H1 (cell line): ENCODE data around the gene NDUFB8. TPM values are rescaled to one million over a fixed set of nuclear protein-coding genes. Genes with fewer than 3 reads are reported as not detected.

Experiments used
- CTCF ChIA-PET: fragments of 300-600 bp; sonication (Branson Sonifier 250); formaldehyde crosslinking; loops from one replicate; lab custom pipeline; 2021; ENCODE audit not compliant: partially characterized antibody; lab: Charles Lee
- POLR2A ChIA-PET: fragments of 300-600 bp; sonication (Branson Sonifier 250); formaldehyde crosslinking; loops from one replicate; lab custom pipeline; 2021; ENCODE audit warnings: inconsistent platforms; ENCODE audit not compliant: partially characterized antibody; lab: Charles Lee
- DNase-seq, 2 experiments: peaks; one replicate each; pipeline versions ENCODE4 v3.0.0 to v3.0.0-alpha.2; 2010 to 2022; ENCODE audit warnings: low spot score in 2 of 2, low read depth in 1 of 2, mixed read lengths in 1 of 2
- FAIRE-seq: peaks from 2 replicates; lab custom pipeline; 2011; peaks lifted over from hg19 to GRCh38; lab: Jason Lieb, UNC
- H2AFZ ChIP-seq: 2 replicates; pipeline ENCODE4 v1.8.1; 2012; ENCODE audit warnings: low read length, inconsistent platforms
- H2AK5ac ChIP-seq: 2 replicates; pipeline ENCODE4 v1.6.1; 2013; ENCODE audit warnings: low read depth, low read length
- H2BK120ac ChIP-seq: replicated peaks from 2 replicates; pipeline ENCODE3; 2013; ENCODE audit warnings: low read depth, low read length, inconsistent platforms
- H2BK12ac ChIP-seq: 2 replicates; pipeline ENCODE4 v1.6.1; 2013; ENCODE audit warnings: low read depth, low read length
- H2BK15ac ChIP-seq: 2 replicates; pipeline ENCODE4 v1.6.1; 2013; ENCODE audit warnings: low read length
- H2BK20ac ChIP-seq: 2 replicates; pipeline ENCODE4 v1.6.1; 2013; ENCODE audit warnings: low read length
- H2BK5ac ChIP-seq: 2 replicates; pipeline ENCODE4 v1.6.1; 2013; ENCODE audit warnings: low read depth, low read length
- H3K14ac ChIP-seq: 2 replicates; pipeline ENCODE4 v1.6.1; 2013; ENCODE audit warnings: inconsistent platforms; ENCODE audit not compliant: insufficient read length
- H3K18ac ChIP-seq: 2 replicates; pipeline ENCODE4 v1.6.1; 2013; ENCODE audit warnings: low read length; ENCODE audit errors: extremely low read depth
- H3K23ac ChIP-seq: 2 replicates; pipeline ENCODE4 v1.6.1; 2013; ENCODE audit warnings: inconsistent platforms; ENCODE audit not compliant: insufficient read length
- H3K23me2 ChIP-seq: 2 replicates; pipeline ENCODE4 v1.6.1; 2013; ENCODE audit warnings: low read depth, low read length
- H3K27ac ChIP-seq: 2 replicates; pipeline ENCODE4 v1.6.1; 2011; ENCODE audit warnings: low read depth, low read length, inconsistent platforms
- H3K27me3 ChIP-seq, 4 experiments: replicated peaks in 1 of 4; 1 replicate in 1 of 4; 2 replicates in 3 of 4; pipeline versions ENCODE4 v1.6.1 to v1.8.1; 2011 to 2013; ENCODE audit warnings: low read length in 3 of 4, mild to moderate bottlenecking in 3 of 4, inconsistent platforms in 2 of 4, mixed read lengths in 2 of 4, moderate library complexity in 1 of 4; ENCODE audit not compliant: control insufficient read depth in 3 of 4, insufficient read depth in 3 of 4; ENCODE audit errors: extremely low read depth in 1 of 4
- H3K36me3 ChIP-seq, 4 experiments: 2 replicates each; pipeline versions ENCODE4 v1.6.1 to v1.8.1; 2011 to 2013; ENCODE audit warnings: mild to moderate bottlenecking in 4 of 4, low read length in 3 of 4, moderate library complexity in 2 of 4, control low read depth in 1 of 4, inconsistent platforms in 1 of 4; ENCODE audit not compliant: insufficient read depth in 4 of 4, control insufficient read depth in 2 of 4
- H3K4ac ChIP-seq: replicated peaks from 2 replicates; pipeline ENCODE3; 2013; ENCODE audit warnings: low read length, low read depth, mixed read lengths, inconsistent platforms; ENCODE audit not compliant: insufficient read length
- H3K4me1 ChIP-seq, 4 experiments: replicated peaks in 1 of 4; 1 replicate in 1 of 4; 2 replicates in 3 of 4; pipeline versions ENCODE4 v1.6.1 to v1.8.1; 2011 to 2013; ENCODE audit warnings: low read length in 3 of 4, inconsistent platforms in 2 of 4, mixed read lengths in 1 of 4; ENCODE audit not compliant: insufficient read depth in 4 of 4, control insufficient read depth in 3 of 4
- H3K4me2 ChIP-seq, 2 experiments: 2 replicates each; pipeline versions ENCODE4 v1.6.1 to v1.8.1; 2011 to 2013; ENCODE audit warnings: low read depth in 2 of 2, low read length in 2 of 2, control low read depth in 1 of 2, inconsistent platforms in 1 of 2, mild to moderate bottlenecking in 1 of 2; ENCODE audit not compliant: insufficient read depth in 1 of 2
- H3K4me3 ChIP-seq, 4 experiments: fragments of 200-600, 300-600 bp in 1 of 4; sonication (generic), shearing (Covaris generic), sonication (Bioruptor Twin) in 1 of 4; 2 replicates each; pipeline versions ENCODE4 v1.5.1 to v1.8.1; 2011 to 2016; ENCODE audit warnings: low read length in 4 of 4, low read depth in 3 of 4, control low read depth in 2 of 4, inconsistent platforms in 2 of 4, mild to moderate bottlenecking in 2 of 4, mixed read lengths in 1 of 4, moderate library complexity in 1 of 4; ENCODE audit not compliant: insufficient read depth in 2 of 4; ENCODE audit errors: extremely low read depth in 1 of 4
- H3K56ac ChIP-seq: replicated peaks from 2 replicates; pipeline ENCODE3; 2013; ENCODE audit warnings: low read depth, mild to moderate bottlenecking, mixed read lengths, low read length, inconsistent platforms; ENCODE audit not compliant: insufficient read length
- H3K79me1 ChIP-seq: 2 replicates; pipeline ENCODE4 v1.6.1; 2013; ENCODE audit warnings: low read depth, low read length, control low read depth
- H3K79me2 ChIP-seq, 2 experiments: 2 replicates each; pipeline versions ENCODE4 v1.6.1 to v1.8.1; 2012 to 2013; ENCODE audit warnings: low read length in 2 of 2, mild to moderate bottlenecking in 2 of 2, inconsistent platforms in 1 of 2; ENCODE audit not compliant: insufficient read depth in 2 of 2, control insufficient read depth in 1 of 2
- H3K9ac ChIP-seq, 4 experiments: replicated peaks in 1 of 4; 1 replicate in 1 of 4; 2 replicates in 3 of 4; pipeline versions ENCODE4 v1.6.1 to v1.8.1; 2011 to 2013; ENCODE audit warnings: low read depth in 3 of 4, low read length in 3 of 4, control low read depth in 2 of 4, mild to moderate bottlenecking in 2 of 4, moderate library complexity in 2 of 4, inconsistent platforms in 1 of 4; ENCODE audit errors: extremely low read depth in 1 of 4
- H3K9me3 ChIP-seq, 2 experiments: 2 replicates each; pipeline versions ENCODE4 v1.6.1 to v1.8.1; 2012 to 2013; ENCODE audit warnings: mild to moderate bottlenecking in 2 of 2, moderate library complexity in 2 of 2, control low read depth in 1 of 2, inconsistent platforms in 1 of 2, low read depth in 1 of 2, low read length in 1 of 2, mixed read lengths in 1 of 2; ENCODE audit not compliant: insufficient read depth in 2 of 2
- H4K20me1 ChIP-seq, 2 experiments: replicated peaks in 1 of 2; 2 replicates each; pipeline versions ENCODE3 to v1.8.1; 2011 to 2013; ENCODE audit warnings: inconsistent platforms in 2 of 2, low read length in 2 of 2, mild to moderate bottlenecking in 1 of 2; ENCODE audit not compliant: insufficient read depth in 2 of 2, control insufficient read depth in 1 of 2
- H4K5ac ChIP-seq: 2 replicates; pipeline ENCODE4 v1.6.1; 2013; ENCODE audit warnings: low read length, low read depth, mixed read lengths, inconsistent platforms; ENCODE audit not compliant: insufficient read length
- H4K8ac ChIP-seq: 2 replicates; pipeline ENCODE4 v1.8.0; 2013; ENCODE audit warnings: mild to moderate bottlenecking, moderate library complexity, low read length, inconsistent platforms; ENCODE audit not compliant: insufficient read depth; ENCODE audit errors: extremely low read depth
- H4K91ac ChIP-seq: replicated peaks from 2 replicates; pipeline ENCODE3; 2013; ENCODE audit warnings: low read length, mixed read lengths, inconsistent platforms; ENCODE audit not compliant: insufficient read length
- CBX8 ChIP-seq: fragments of 300-800, 300-1000 bp; sonication (generic); IDR thresholded peaks from 2 replicates; pipeline ENCODE4 v1.7.1; 2016; ENCODE audit warnings: low read depth, low read length, borderline replicate concordance
- CREB1 ChIP-seq: IDR thresholded peaks from 2 replicates; pipeline ENCODE4 v1.6.1; 2012; ENCODE audit warnings: inconsistent platforms
- EZH2 ChIP-seq: fragments of 200-600 bp; sonication (generic); IDR thresholded peaks from 2 replicates; pipeline ENCODE4 v1.7.1; 2012; ENCODE audit warnings: low read depth, mild to moderate bottlenecking, moderate library complexity, low read length, inconsistent platforms; ENCODE audit not compliant: severe bottlenecking
- FOSL1 ChIP-seq: IDR thresholded peaks from 2 replicates; pipeline ENCODE4 v1.6.1; 2011; ENCODE audit warnings: mild to moderate bottlenecking, low read depth, low read length, moderate library complexity; ENCODE audit not compliant: insufficient read depth
- GABPA ChIP-seq: IDR thresholded peaks from 2 replicates; pipeline ENCODE4 v1.6.1; 2011; ENCODE audit warnings: mild to moderate bottlenecking, low read length, moderate library complexity, borderline replicate concordance; ENCODE audit not compliant: insufficient read depth
- GTF2F1 ChIP-seq: IDR thresholded peaks from 2 replicates; pipeline ENCODE4 v1.6.1; 2012; ENCODE audit warnings: low read depth, low read length, improper control_type of control experiment, borderline replicate concordance
- JUND ChIP-seq: IDR thresholded peaks from 2 replicates; pipeline ENCODE4 v1.6.1; 2011; ENCODE audit warnings: mild to moderate bottlenecking, improper control_type of control experiment, low read length
- POLR2A ChIP-seq, 2 experiments: IDR thresholded peaks; 1 replicate in 1 of 2; 2 replicates in 1 of 2; pipeline ENCODE4 v1.6.1; 2011; ENCODE audit warnings: low read depth in 2 of 2, low read length in 2 of 2, mild to moderate bottlenecking in 2 of 2; ENCODE audit errors: control extremely low read depth in 1 of 2
- RAD21 ChIP-seq, 2 experiments: IDR thresholded peaks in 1 of 2; conservative IDR thresholded peaks in 1 of 2; 2 replicates each; pipeline ENCODE4 v1.6.1; 2011; ENCODE audit warnings: low read depth in 2 of 2, low read length in 2 of 2, improper control_type of control experiment in 1 of 2, inconsistent platforms in 1 of 2, mild to moderate bottlenecking in 1 of 2, moderate library complexity in 1 of 2
- RXRA ChIP-seq: IDR thresholded peaks from 2 replicates; pipeline ENCODE4 v1.6.1; 2011; ENCODE audit warnings: low read depth, mild to moderate bottlenecking, low read length, moderate library complexity; ENCODE audit not compliant: insufficient read depth
- SP1 ChIP-seq: IDR thresholded peaks from 2 replicates; pipeline ENCODE4 v1.6.1; 2011; ENCODE audit warnings: low read depth, low read length
- TAF1 ChIP-seq: IDR thresholded peaks from 2 replicates; pipeline ENCODE4 v1.6.1; 2011; ENCODE audit warnings: mild to moderate bottlenecking, low read depth, low read length
- ZNF274 ChIP-seq: IDR thresholded peaks from 2 replicates; pipeline ENCODE4 v1.7.0; 2012; ENCODE audit warnings: low read length, borderline replicate concordance; ENCODE audit errors: extremely low read depth
- WGBS, 2 experiments: shearing (Covaris generic) in 1 of 2; methylation state at CpG; one replicate each; pipeline versions ENCODE4 v1.1.6 to v1.1.7; 2013 to 2015; ENCODE audit warnings: low lambda C conversion rate in 2 of 2, mixed read lengths in 2 of 2, inconsistent platforms in 1 of 2, low coverage in 1 of 2, missing lambda C conversion rate in 1 of 2; ENCODE audit not compliant: insufficient replicate concordance in 2 of 2, insufficient coverage in 1 of 2, insufficient read length in 1 of 2; ENCODE audit errors: extremely low coverage in 1 of 2, missing lambda C conversion rate in 1 of 2; 5-methylcytosine and 5-hydroxymethylcytosine counted together
- polyA plus RNA-seq, 7 experiments: library from polyadenylated mRNA; depleted of rRNA in 3 of 7; stranded (reverse) in 5 of 7; unstranded in 2 of 7; fragments of >200 nt in 5 of 7; fragments of 200-250 nt in 2 of 7; gene quantifications; 1 replicate in 5 of 7; 2 replicates in 1 of 7; 4 replicates in 1 of 7; pipeline versions ENCODE4 v1.2.1 to v1.2.3, GENCODE V29; 2011 to 2013; ENCODE audit warnings: missing spikeins in 2 of 7, mixed read lengths in 2 of 7
- total RNA-seq: library from RNA; stranded (reverse); fragmentation: NEBNext Ultra II Directional; extraction: Animal tissue kit (Norgen Biotek cat#: 25700); gene quantifications from 2 replicates; pipeline ENCODE4 v1.2.1, GENCODE V29; 2021
- TF ChIP-seq, protein P1 (sequence below): IDR thresholded peaks from 2 replicates; pipeline ENCODE4 v1.6.1; 2011; ENCODE audit warnings: low read length, improper control_type of control experiment

Gene NDUFB8
- total and polyA plus RNA-seq, 2 of the 8 experiments (the other 6 are each of a cell fraction or from before 2014, with no cell fraction given) = 175 to 455 TPM

DNA sequence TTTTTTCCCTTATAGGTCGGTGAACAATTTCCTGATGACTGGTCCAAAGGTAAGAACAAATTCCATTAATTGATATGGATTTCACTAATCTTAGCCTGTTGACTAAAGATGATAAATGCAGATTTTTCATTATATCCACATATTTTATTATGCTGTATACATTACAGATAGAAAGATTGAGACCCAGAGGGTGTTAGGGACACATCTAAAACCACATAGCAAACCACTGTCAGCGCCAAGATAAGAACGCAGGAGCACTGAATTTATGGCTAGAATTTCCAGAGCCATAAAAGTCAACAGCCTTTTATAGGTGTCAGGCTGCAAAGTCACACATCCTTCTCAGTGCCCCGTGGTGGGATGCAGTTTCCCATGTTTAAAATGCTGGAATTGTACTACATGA, 50.6 kb downstream of the NDUFB8 start:
- Histone ChIP-seq H3K9ac (no peak overlapping the region), H3K18ac (no peak overlapping the region), H2AFZ (no peak overlapping the region), H3K56ac (no peak overlapping the region), H3K4me2 (no peak overlapping the region), H2BK120ac (no peak overlapping the region), H3K4me3 (no peak overlapping the region), H4K91ac (no peak overlapping the region), H3K23me2 (peaks cover 9% of the 10 kb centered on the region), H3K27ac (no peak overlapping the region), H2BK15ac (no peak overlapping the region), H2BK20ac (no peak overlapping the region), H3K4me1 (peaks cover 0 to 10% (median 8%) of the 10 kb centered on the region in 4 experiments; a peak in 6 of 7 replicates), H3K14ac (no peak overlapping the region), H4K20me1 (peaks cover 5 to 7% of the 10 kb centered on the region in 2 experiments), H3K9me3 (no peaks in the 10 kb centered on the region), H3K36me3 (no peaks in the 10 kb centered on the region; a peak in 1 of 8 replicates), H2BK5ac (no peak overlapping the region), H3K79me1 (no peaks in the 10 kb centered on the region), H4K8ac (no peak overlapping the region), H3K79me2 (no peaks in the 10 kb centered on the region), H4K5ac (no peak overlapping the region), H3K27me3 (peaks cover 45 to 60% (median 51%) of the 10 kb centered on the region in 4 experiments), H2BK12ac (no peak overlapping the region), H3K23ac (no peak overlapping the region), H2AK5ac (no peak overlapping the region), H3K4ac (no peak overlapping the region)
- ChIA-PET POLR2A (no interaction called here), CTCF (interaction anchor here (0.8 to 10.7 kb wide), 4 partner anchors 10 to 38 kb away, joined by 3 to 163 read pairs (median 112); partner anchors contain the start of gene SEC31B)
- WGBS, 2 experiments = 83% methylated on average over 4 of the region's 4 CpGs; no CpG with 5 or more reads in 1 of the 2 experiments
- no peak for FAIRE-seq
- no peak for DNase-seq
- TF ChIP-seq GABPA (no peak), JUND (no peak), CREB1 (no peak), CBX8 (no peak), POLR2A (IDR thresholded peaks at IDR 0.05; ENCODE audit: control extremely low read depth in 1 of 2, low read depth in 2 of 2, low read length in 2 of 2) (no peak), GTF2F1 (no peak), TAF1 (no peak), RXRA (no peak), RAD21 (IDR thresholded peaks at IDR 0.05 in 1 of 2, conservative IDR thresholded peaks at IDR 0.05 in 1 of 2; ENCODE audit: low read depth in 2 of 2, low read length in 2 of 2) (no peak), SP1 (no peak), EZH2 (no peak), ZNF274 (no peak), FOSL1 (no peak)
- TF ChIP-seq, protein P1, sequence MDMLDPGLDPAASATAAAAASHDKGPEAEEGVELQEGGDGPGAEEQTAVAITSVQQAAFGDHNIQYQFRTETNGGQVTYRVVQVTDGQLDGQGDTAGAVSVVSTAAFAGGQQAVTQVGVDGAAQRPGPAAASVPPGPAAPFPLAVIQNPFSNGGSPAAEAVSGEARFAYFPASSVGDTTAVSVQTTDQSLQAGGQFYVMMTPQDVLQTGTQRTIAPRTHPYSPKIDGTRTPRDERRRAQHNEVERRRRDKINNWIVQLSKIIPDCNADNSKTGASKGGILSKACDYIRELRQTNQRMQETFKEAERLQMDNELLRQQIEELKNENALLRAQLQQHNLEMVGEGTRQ = no peak
